Measurements from ENCODE around the gene ALKBH6. TPM values are rescaled to one million over a fixed set of nuclear protein-coding genes. Genes with fewer than 3 reads are reported as not detected.

The ALKBH6 gene
- total and polyA plus RNA-seq, 2 experiments from 2014 or later: 24.1 to 31.1 TPM

DNA sequence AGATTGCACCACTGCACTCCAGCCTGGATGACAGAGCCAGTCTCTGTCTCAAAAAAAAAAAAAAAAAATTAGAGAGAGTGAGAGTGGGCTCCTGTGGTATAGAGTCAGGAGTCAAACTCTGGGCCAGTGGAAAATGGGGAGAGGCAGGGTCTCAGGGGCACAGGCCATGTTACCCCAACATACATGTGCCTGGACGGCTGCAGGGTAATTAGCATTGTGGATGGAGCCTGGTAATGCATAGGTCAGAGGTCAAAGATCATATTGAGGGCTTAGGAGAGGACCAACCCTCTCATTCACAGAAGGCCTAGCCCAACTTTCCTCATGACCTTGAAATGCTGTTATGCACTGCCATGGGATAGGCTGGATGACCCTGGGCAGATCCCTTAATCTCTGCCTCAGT is 11.5 kb upstream of the ALKBH6 start:
- Histone ChIP-seq H3K36me3 (replicated peaks; ENCODE audit: insufficient read depth, low read depth) (no peaks in the 10 kb centered on the region), H3K4me2 (no peak overlapping the region), H3K27ac (no peak overlapping the region), H3K79me2 (no peaks in the 10 kb centered on the region), H3K9me2 (replicated peaks; ENCODE audit: insufficient read depth) (no peaks in the 10 kb centered on the region), H3K4me1 (ENCODE audit: insufficient read depth) (no peaks in the 10 kb centered on the region), H4K20me1 (ENCODE audit: insufficient read depth, poor library complexity, severe bottlenecking) (no peaks in the 10 kb centered on the region), H3K4me3 (no peak overlapping the region), H3K9me3 (ENCODE audit: low read depth) (no peaks in the 10 kb centered on the region), H3K27me3 (no peaks in the 10 kb centered on the region), H2AFZ (no peak overlapping the region)
- 56% methylated on average over 1 of the region's 1 CpG for WGBS (ENCODE audit: low lambda C conversion rate, missing lambda C conversion rate)
- no peak for DNase-seq (ENCODE audit: low spot score)
- TF ChIP-seq, protein P1, sequence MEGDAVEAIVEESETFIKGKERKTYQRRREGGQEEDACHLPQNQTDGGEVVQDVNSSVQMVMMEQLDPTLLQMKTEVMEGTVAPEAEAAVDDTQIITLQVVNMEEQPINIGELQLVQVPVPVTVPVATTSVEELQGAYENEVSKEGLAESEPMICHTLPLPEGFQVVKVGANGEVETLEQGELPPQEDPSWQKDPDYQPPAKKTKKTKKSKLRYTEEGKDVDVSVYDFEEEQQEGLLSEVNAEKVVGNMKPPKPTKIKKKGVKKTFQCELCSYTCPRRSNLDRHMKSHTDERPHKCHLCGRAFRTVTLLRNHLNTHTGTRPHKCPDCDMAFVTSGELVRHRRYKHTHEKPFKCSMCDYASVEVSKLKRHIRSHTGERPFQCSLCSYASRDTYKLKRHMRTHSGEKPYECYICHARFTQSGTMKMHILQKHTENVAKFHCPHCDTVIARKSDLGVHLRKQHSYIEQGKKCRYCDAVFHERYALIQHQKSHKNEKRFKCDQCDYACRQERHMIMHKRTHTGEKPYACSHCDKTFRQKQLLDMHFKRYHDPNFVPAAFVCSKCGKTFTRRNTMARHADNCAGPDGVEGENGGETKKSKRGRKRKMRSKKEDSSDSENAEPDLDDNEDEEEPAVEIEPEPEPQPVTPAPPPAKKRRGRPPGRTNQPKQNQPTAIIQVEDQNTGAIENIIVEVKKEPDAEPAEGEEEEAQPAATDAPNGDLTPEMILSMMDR (IDR thresholded peaks at IDR 0.05; ENCODE audit: poor library complexity): no peak
- TF ChIP-seq EZH2 (IDR thresholded peaks at IDR 0.05; ENCODE audit: borderline replicate concordance): no peak
- TF ChIP-seq EZH2phosphoT487 (IDR thresholded peaks at IDR 0.05; ENCODE audit: low read depth, severe bottlenecking, unreplicated experiment): no peak

DNA sequence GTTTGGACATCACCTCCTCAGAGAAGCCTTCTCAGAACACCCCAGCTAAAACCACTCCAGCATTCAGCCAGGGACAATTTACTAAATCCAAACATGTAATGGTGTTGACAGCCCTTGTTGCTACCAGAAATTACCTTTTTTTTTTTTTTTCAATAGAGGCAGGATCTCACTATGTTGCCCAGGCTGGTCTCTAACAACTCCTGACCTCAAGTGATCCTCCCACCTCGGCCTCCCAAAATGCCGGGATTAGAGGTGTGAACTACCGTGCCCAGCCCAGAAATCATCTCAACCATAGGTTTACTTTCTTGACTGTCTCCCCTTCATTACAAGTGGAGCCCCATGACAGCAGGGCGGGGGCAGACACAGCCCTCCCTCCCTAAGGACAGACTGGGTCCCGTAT is 9.4 kb upstream of the ALKBH6 start:
- no peaks in the 10 kb centered on the region for H3K79me2 ChIP-seq
- no peaks in the 10 kb centered on the region for H3K27me3 ChIP-seq
- H4K20me1 ChIP-seq (ENCODE audit: insufficient read depth, poor library complexity, severe bottlenecking): no peaks in the 10 kb centered on the region
- no peak for DNase-seq (ENCODE audit: low spot score)
- no peak overlapping the region for H3K4me3 ChIP-seq
- H3K4me2 ChIP-seq: no peak overlapping the region
- H2AFZ ChIP-seq: no peak overlapping the region
- H3K27ac ChIP-seq: no peak overlapping the region
- no peaks in the 10 kb centered on the region for H3K36me3 ChIP-seq (replicated peaks; ENCODE audit: insufficient read depth, low read depth)
- 97% methylated on average over 5 of the region's 5 CpGs for WGBS (ENCODE audit: low lambda C conversion rate, missing lambda C conversion rate)
- no peak for TF ChIP-seq EZH2 (IDR thresholded peaks at IDR 0.05; ENCODE audit: borderline replicate concordance)
- no peak for TF ChIP-seq EZH2phosphoT487 (IDR thresholded peaks at IDR 0.05; ENCODE audit: low read depth, severe bottlenecking, unreplicated experiment)
- TF ChIP-seq, protein P1 (IDR thresholded peaks at IDR 0.05; ENCODE audit: poor library complexity): no peak
- H3K9me3 ChIP-seq (ENCODE audit: low read depth): no peaks in the 10 kb centered on the region
- no peaks in the 10 kb centered on the region for H3K9me2 ChIP-seq (replicated peaks; ENCODE audit: insufficient read depth)
- no peaks in the 10 kb centered on the region for H3K4me1 ChIP-seq (ENCODE audit: insufficient read depth)

DNA sequence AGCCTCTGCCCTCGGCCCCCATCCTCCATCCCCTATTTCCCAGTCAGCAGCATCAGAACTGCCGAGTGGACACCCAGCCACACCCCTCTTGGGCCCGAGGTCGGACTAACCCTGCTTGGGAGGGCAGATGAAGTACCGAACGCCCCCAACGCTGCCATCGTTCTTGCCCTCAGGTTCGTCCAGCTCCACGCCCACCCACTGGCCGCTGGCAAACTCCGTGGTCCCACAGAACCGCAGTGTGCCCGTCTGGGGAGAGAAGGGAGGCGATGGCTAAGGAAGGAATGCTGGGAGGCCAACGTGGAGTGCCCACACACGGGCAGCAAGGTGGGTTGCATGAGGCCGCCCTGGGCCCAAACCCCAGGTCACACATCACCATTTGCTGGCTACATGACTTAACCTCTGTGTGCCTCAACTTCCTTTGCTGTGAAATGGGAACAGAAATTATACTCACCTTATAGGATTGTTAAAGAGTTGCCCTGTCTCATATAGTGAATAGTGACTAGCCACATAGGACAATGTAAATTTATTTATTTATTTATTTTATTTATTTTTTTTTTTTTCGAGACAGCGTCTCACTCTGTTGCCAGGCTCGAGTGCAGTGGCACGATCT is 5.2 kb upstream of the ALKBH6 start:
- Histone ChIP-seq H2AFZ (no peak overlapping the region), H3K4me3 (no peak overlapping the region), H3K27me3 (no peaks in the 10 kb centered on the region), H4K20me1 (ENCODE audit: insufficient read depth, poor library complexity, severe bottlenecking) (no peaks in the 10 kb centered on the region), H3K27ac (no peak overlapping the region), H3K79me2 (no peaks in the 10 kb centered on the region), H3K4me2 (no peak overlapping the region), H3K36me3 (replicated peaks; ENCODE audit: insufficient read depth, low read depth) (no peaks in the 10 kb centered on the region), H3K9me3 (ENCODE audit: low read depth) (no peaks in the 10 kb centered on the region), H3K9me2 (replicated peaks; ENCODE audit: insufficient read depth) (no peaks in the 10 kb centered on the region), H3K4me1 (ENCODE audit: insufficient read depth) (no peaks in the 10 kb centered on the region)
- DNase-seq (ENCODE audit: low spot score): no peak
- TF ChIP-seq, protein P1 (IDR thresholded peaks at IDR 0.05; ENCODE audit: poor library complexity): no peak
- TF ChIP-seq EZH2phosphoT487 (IDR thresholded peaks at IDR 0.05; ENCODE audit: low read depth, severe bottlenecking, unreplicated experiment) (no peak), EZH2 (IDR thresholded peaks at IDR 0.05; ENCODE audit: borderline replicate concordance) (no peak)
- 98% methylated on average over 21 of the region's 22 CpGs for WGBS (ENCODE audit: low lambda C conversion rate, missing lambda C conversion rate)
